Measurements from ENCODE around the gene A2M.

A2M gene

GRCh38 chr12:9040484-9041186 is 75.1 kb downstream of the A2M start:
- DNase-seq (ENCODE audit: low read depth in 1 of 2, low spot score in 1 of 2): no peak

- no peak for DNase-seq (ENCODE audit: low read depth in 1 of 2, low spot score in 1 of 2)
These were observed 76.2 kb downstream of the A2M start for GRCh38 chr12:9039397-9039977.

GRCh38 chr12:9037431-9037830 is 78.3 kb downstream of the A2M start:
- no peak for DNase-seq (ENCODE audit: low read depth in 1 of 2, low spot score in 1 of 2)

- no peak for DNase-seq (ENCODE audit: low read depth in 1 of 2, low spot score in 1 of 2)
These were observed 79.5 kb downstream of the A2M start for GRCh38 chr12:9036227-9036626.

GRCh38 chr12:9034095-9034494 is 81.6 kb downstream of the A2M start:
- no peak for DNase-seq (ENCODE audit: low read depth in 1 of 2, low spot score in 1 of 2)

- DNase-seq (ENCODE audit: low read depth in 1 of 2, low spot score in 1 of 2): no peak
These were observed 82.3 kb downstream of the A2M start for GRCh38 chr12:9033265-9033887.

GRCh38 chr12:9032202-9032964 is 83.3 kb downstream of the A2M start:
- no peak for DNase-seq (ENCODE audit: low read depth in 1 of 2, low spot score in 1 of 2)

- no peak for DNase-seq (ENCODE audit: low read depth in 1 of 2, low spot score in 1 of 2)
These were observed 84.9 kb downstream of the A2M start for GRCh38 chr12:9030776-9031175.

GRCh38 chr12:9027161-9028059 is 88.3 kb downstream of the A2M start:
- DNase-seq (ENCODE audit: low read depth in 1 of 2, low spot score in 1 of 2): no peak

GRCh38 chr12:9024512-9024911 is 91.2 kb downstream of the A2M start:
- no peak for DNase-seq (ENCODE audit: low read depth in 1 of 2, low spot score in 1 of 2)

- DNase-seq (ENCODE audit: low read depth in 1 of 2, low spot score in 1 of 2): no peak
These were observed 93.1 kb downstream of the A2M start for GRCh38 chr12:9022592-9022991.
